Memory B cell (primary cell): Measurements from ENCODE around the gene KCND2.

Experiments
- ATAC-seq: fragments of 150-1000 bp; cut with Tn5 transposase; 2 replicates; pipeline ENCODE4 v1.10.0; 2021; ENCODE audit warnings: low read depth, mild to moderate bottlenecking, moderate library complexity
- DNase-seq, 2 donors: peaks; one replicate each; pipeline ENCODE4 v3.0.0; 2022; ENCODE audit warnings: low spot score in 2 of 2
- H3K27ac Mint-ChIP-seq: one replicate; pipeline ENCODE4 v1.8.0; 2022; ENCODE audit warnings: mild to moderate bottlenecking, moderate library complexity, mixed read lengths
- H3K27me3 Mint-ChIP-seq: one replicate; pipeline ENCODE4 v1.8.0; 2022; ENCODE audit warnings: mixed read lengths
- H3K36me3 Mint-ChIP-seq: one replicate; pipeline ENCODE4 v1.8.0; 2022; ENCODE audit warnings: mild to moderate bottlenecking, mixed read lengths
- H3K4me1 Mint-ChIP-seq: one replicate; pipeline ENCODE4 v1.8.0; 2022; ENCODE audit warnings: mixed read lengths
- H3K4me3 Mint-ChIP-seq: one replicate; pipeline ENCODE4 v1.8.0; 2022; ENCODE audit warnings: mild to moderate bottlenecking, moderate library complexity, mixed read lengths
- H3K9me3 Mint-ChIP-seq: one replicate; pipeline ENCODE4 v1.8.0; 2022; ENCODE audit warnings: mixed read lengths

Gene KCND2

DNA sequence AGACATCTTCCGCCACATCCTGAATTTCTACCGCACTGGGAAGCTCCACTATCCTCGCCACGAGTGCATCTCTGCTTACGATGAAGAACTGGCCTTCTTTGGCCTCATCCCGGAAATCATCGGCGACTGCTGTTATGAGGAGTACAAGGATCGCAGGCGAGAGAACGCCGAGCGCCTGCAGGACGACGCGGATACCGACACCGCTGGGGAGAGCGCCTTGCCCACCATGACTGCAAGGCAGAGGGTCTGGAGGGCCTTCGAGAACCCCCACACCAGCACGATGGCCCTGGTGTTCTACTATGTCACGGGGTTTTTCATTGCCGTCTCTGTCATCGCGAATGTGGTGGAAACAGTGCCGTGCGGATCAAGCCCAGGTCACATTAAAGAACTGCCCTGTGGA, 1.9 kb downstream of the KCND2 start:
- no peaks in the 10 kb centered on the region for H3K36me3 Mint-ChIP-seq
- H3K4me3 Mint-ChIP-seq, result no peak overlapping the region
- ATAC-seq (no peak), DNase-seq (no peak)
- H3K27ac Mint-ChIP-seq, result no peak overlapping the region
- H3K4me1 Mint-ChIP-seq, result no peaks in the 10 kb centered on the region
- peaks cover 2% of the 10 kb centered on the region for H3K27me3 Mint-ChIP-seq
- no peaks in the 10 kb centered on the region for H3K9me3 Mint-ChIP-seq

DNA sequence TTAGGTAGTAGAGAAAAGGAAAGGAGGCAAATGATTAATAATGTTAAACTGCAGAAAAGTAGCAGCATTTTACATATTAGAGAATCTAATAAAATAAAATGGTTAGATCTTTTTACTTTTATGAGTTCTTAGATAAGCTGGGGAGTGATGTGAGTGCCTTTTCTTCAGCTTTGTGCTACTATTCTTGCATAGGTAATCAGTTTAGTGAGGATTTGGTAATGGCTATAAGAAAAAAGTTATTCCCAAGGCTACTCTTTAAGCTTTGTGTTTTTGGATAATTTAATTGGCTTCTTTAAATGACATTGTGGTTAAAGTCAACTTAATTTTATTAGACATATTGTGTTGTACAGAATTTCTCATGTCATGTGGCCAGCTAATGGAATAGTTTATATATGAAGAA, 3.7 kb downstream of the KCND2 start:
- Mint-ChIP-seq H3K36me3 (no peaks in the 10 kb centered on the region), H3K4me1 (no peaks in the 10 kb centered on the region), H3K27ac (no peak overlapping the region), H3K9me3 (no peaks in the 10 kb centered on the region), H3K27me3 (peaks cover 2% of the 10 kb centered on the region), H3K4me3 (no peak overlapping the region)
- ATAC-seq, result no peak
- DNase-seq, result no peak

DNA sequence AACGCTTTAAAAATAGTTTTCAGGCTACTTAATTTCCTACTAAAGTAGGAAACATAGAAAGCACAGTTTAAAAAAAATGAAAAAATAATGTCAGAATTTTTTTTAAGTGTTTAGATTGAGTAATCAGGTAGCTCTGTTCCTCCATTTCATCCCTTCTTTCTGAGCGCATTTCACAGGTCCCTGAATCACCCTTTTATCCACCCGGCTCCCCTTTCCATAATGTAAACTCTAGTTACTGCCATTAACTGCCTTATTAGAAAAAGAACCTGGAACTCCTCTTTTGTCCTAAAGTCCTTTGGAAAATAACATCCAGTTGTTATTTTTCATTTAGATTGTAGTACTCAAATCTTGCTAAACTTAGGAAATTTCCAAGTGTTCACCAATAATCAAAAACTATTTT, 5.8 kb downstream of the KCND2 start:
- ATAC-seq (no peak), DNase-seq (no peak)
- Mint-ChIP-seq H3K9me3 (no peaks in the 10 kb centered on the region), H3K27me3 (no peaks in the 10 kb centered on the region), H3K27ac (no peak overlapping the region), H3K4me3 (no peak overlapping the region), H3K4me1 (no peaks in the 10 kb centered on the region), H3K36me3 (no peaks in the 10 kb centered on the region)

DNA sequence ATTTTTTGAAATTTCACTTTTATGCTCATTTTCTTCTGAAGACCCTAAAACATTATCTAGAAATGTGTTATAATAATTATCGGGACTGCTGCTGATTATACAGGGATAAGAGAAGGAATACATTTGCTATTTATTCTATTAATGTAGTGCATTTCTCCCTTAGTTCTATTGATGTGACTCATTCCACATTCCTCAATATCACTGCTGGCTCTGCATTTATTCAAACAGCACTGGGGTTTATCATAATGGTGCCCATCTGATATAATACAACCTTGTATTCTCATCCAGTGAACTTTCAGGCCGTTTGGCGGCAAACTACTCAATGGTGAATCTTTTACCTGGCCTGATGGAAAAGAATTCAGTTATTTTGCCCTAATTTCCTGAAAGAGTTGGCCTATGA, 7.8 kb downstream of the KCND2 start:
- Mint-ChIP-seq H3K4me1 (no peaks in the 10 kb centered on the region), H3K36me3 (no peaks in the 10 kb centered on the region), H3K9me3 (no peaks in the 10 kb centered on the region), H3K27ac (no peak overlapping the region), H3K4me3 (no peak overlapping the region), H3K27me3 (no peaks in the 10 kb centered on the region)
- ATAC-seq (no peak), DNase-seq (no peak)

DNA sequence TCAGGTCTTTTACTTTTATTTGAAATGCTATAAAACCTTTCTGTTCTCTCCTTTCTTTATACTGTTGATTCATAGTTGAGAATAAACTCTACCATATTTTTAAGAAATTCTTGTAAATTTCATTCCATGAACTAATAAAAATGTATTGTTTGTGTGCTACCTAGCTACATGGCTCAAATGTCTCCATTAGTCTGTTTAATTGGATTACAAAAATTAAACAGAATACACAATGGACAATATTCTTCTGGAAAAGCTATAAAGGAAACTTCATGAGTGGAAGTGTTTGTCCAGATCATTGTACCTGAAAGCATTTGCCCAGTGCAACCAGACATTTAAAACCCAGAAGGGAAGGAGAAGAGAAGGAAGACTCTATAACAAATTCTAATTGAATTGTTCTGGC, 20.1 kb downstream of the KCND2 start:
- Mint-ChIP-seq H3K4me3 (no peak overlapping the region), H3K4me1 (no peaks in the 10 kb centered on the region), H3K36me3 (no peaks in the 10 kb centered on the region), H3K9me3 (peaks cover 1% of the 10 kb centered on the region), H3K27ac (no peak overlapping the region), H3K27me3 (no peaks in the 10 kb centered on the region)
- ATAC-seq (no peak), DNase-seq (no peak)

DNA sequence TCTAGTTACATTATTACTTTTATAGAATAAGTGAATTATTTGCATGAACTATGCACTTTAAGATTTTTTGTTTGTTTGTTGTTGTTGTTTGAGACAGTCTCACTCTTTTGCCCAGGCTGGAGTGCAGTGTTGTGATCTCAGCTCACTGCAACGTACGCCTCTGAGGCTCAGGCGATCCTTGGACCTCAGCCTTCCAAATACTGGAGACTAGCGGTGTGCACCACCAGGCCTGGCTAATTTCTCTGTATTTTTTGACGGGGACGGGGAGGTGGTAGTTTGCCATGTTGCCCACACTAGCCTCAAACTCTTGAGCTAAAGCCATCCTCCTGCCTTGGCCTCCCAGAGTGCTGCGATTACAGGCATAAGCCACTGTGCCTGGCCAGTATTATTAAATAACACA, 29.2 kb downstream of the KCND2 start:
- Mint-ChIP-seq H3K9me3 (no peaks in the 10 kb centered on the region), H3K27me3 (no peaks in the 10 kb centered on the region), H3K4me1 (no peaks in the 10 kb centered on the region), H3K27ac (no peak overlapping the region), H3K4me3 (no peak overlapping the region), H3K36me3 (no peaks in the 10 kb centered on the region)
- no peak for DNase-seq
- ATAC-seq, result no peak

DNA sequence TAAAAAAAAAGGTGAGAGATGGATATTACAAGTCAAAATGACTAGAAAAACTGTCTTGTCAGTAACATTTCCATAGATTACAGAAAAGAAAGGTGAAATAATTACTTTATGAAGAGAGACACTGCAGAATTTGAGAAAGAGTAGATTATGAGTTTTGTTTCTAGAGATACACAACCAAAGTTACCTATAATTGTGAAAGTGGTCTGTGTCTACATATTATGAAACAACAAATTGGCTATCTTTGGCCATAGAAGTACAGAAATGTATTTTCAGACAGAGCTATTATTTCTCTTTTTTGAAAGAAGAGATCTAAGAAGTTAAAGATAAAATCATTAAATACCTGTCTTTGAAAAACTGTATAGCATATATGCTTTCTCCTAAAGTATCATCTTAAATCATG, 30.1 kb downstream of the KCND2 start:
- ATAC-seq (no peak), DNase-seq (no peak)
- no peaks in the 10 kb centered on the region for H3K27me3 Mint-ChIP-seq
- no peak overlapping the region for H3K27ac Mint-ChIP-seq
- no peaks in the 10 kb centered on the region for H3K36me3 Mint-ChIP-seq
- no peaks in the 10 kb centered on the region for H3K4me1 Mint-ChIP-seq
- no peak overlapping the region for H3K4me3 Mint-ChIP-seq
- H3K9me3 Mint-ChIP-seq, result no peaks in the 10 kb centered on the region

DNA sequence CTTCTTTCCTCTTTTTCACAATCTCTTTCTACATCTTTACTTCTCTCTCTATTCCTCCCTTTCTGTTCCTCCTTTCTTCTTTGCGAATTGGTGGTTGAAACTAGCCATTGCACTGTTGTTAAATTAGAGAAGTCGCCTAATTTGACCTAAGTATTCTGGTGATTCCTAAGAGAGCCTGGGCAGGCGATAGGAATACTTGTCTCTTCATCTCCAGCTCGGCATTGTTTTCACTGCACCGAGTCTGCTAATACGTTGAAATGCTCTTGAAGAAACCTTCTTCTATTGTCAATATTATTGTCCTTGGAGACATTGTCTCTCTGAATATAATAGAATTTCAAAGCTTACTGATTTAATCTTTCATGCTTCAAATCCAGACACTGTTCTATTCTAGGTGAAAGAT, 31.7 kb downstream of the KCND2 start:
- no peak for ATAC-seq
- Mint-ChIP-seq H3K4me3 (no peak overlapping the region), H3K4me1 (no peaks in the 10 kb centered on the region), H3K27ac (no peak overlapping the region), H3K9me3 (no peaks in the 10 kb centered on the region), H3K27me3 (no peaks in the 10 kb centered on the region), H3K36me3 (no peaks in the 10 kb centered on the region)
- no peak for DNase-seq

DNA sequence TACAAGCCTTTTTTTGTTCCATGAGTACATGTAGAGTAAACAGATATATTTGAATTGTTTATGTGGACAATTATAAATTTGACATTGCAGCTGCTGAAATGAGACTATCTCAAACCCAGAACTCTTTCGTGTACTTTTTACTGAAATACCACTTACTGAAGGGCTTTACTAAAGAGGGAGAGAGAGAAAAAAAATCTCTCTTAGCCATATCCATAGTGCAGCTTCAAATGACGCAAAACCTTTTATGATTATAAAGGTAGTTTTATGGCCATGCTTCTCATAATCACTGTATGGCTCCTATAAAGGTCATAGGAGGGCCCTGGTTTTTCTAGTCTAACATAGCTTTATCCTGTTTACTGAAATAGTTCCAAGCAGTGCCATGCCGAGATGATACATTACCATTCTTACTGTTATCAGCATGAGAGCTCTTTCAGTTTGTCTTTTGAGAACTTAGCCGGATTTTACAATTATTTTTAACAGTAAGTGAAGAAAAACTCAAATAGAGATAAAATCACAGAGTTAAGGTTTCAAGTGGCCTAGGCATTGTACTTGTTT, 35.1 kb downstream of the KCND2 start:
- no peaks in the 10 kb centered on the region for H3K4me1 Mint-ChIP-seq
- DNase-seq (no peak), ATAC-seq (no peak)
- H3K27me3 Mint-ChIP-seq, result no peaks in the 10 kb centered on the region
- H3K4me3 Mint-ChIP-seq, result no peak overlapping the region
- H3K27ac Mint-ChIP-seq, result no peak overlapping the region
- no peaks in the 10 kb centered on the region for H3K36me3 Mint-ChIP-seq
- H3K9me3 Mint-ChIP-seq, result no peaks in the 10 kb centered on the region

DNA sequence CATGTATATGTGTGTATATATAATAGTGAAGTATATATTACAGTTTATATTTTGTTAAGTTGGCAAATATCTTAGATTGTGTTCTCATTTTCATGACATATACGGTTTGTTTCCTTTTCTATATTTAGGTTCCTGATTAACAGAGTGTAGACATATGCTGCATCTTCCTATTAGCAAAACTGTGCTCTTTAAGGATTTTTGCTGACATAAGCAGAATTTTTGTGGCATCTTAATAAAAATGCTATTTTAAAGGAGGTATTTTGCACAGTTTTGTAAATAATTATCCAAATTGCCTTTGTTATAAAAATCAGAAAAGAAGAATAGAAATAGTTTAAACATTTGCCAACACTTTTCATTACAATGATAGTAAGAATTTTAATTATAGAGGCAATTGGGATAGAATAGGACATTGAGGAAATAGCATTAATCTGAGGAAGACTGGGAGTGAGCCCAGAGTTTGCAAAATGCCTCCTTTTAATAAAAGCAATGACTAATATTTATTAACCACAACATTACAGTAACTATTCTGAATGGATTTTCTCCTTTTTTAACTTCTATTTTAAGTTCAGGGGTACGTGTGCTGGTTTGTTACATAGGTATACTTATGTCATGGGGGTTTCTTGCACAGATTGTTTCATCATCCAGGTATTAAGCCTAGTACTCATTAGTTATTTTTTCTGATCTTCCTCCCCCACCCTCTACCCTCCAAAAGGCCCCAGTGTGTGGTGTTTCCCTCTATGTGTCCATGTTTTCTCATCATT, 38.2 kb downstream of the KCND2 start:
- no peaks in the 10 kb centered on the region for H3K27me3 Mint-ChIP-seq
- H3K27ac Mint-ChIP-seq, result no peak overlapping the region
- no peaks in the 10 kb centered on the region for H3K36me3 Mint-ChIP-seq
- H3K4me1 Mint-ChIP-seq, result no peaks in the 10 kb centered on the region
- H3K4me3 Mint-ChIP-seq, result no peak overlapping the region
- H3K9me3 Mint-ChIP-seq, result no peaks in the 10 kb centered on the region
- DNase-seq (no peak), ATAC-seq (no peak)

DNA sequence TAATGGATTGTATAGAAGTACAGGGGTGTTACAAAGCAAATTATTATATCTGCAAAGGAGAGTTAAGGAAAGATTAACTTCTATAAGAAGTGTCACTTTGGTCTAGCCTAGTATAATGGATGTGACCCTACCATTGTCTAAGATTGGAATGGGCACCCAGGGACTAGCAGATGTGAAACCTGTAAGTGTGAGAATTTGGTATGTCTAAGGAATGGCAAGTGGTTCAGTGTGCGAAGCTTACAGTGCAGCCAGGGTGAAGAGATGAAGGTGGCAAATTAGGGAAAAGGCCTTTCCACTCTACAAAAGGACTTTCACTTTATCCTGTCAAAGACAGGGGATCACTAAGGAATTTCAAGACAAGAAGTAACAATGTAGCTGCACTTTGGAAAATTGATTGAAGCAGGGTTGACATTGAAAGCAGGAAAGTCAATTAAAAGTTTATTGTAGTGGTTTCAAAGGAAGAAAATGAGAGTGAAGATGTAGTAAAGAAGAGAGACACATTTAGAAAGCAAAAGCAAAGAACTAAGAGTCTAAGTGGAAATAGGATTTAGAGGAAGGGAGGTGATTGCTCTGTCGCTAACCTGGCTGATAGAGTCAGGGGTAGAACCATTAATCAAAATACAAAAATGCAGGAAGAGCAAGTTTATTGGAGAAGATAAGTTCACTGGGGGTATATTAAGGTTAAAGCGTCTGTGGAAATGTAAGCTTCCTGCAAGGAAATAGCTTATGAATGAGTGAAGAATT, 47.4 kb downstream of the KCND2 start:
- H3K36me3 Mint-ChIP-seq, result no peaks in the 10 kb centered on the region

DNA sequence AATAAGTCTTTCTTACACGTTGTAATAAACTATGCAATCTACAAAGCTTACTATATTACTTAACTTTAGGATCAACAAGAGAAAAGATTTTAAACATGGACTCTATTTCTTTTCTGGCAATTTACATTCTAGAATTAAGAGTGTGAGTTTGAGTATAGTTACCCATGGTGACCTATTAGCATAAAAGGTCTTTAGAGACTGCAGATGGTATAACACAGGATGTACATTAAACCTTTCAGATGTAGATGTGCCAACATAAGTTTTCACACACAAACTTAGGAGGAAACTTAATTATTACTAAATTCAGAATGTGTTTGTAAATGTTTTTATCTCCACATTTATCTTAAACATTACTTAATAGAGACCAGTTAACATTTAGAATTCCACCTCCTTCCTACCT, 54.1 kb downstream of the KCND2 start:
- H3K27ac Mint-ChIP-seq, result no peak overlapping the region
- H3K4me1 Mint-ChIP-seq, result no peaks in the 10 kb centered on the region
- no peaks in the 10 kb centered on the region for H3K36me3 Mint-ChIP-seq
- no peak overlapping the region for H3K4me3 Mint-ChIP-seq
- peaks cover 4% of the 10 kb centered on the region for H3K9me3 Mint-ChIP-seq
- DNase-seq, result no peak
- no peak for ATAC-seq
- no peaks in the 10 kb centered on the region for H3K27me3 Mint-ChIP-seq

More for the DNA sequence above, 47.4 kb downstream of the KCND2 start:
- no peak for DNase-seq
- no peaks in the 10 kb centered on the region for H3K27me3 Mint-ChIP-seq
- no peak overlapping the region for H3K4me3 Mint-ChIP-seq
- no peaks in the 10 kb centered on the region for H3K4me1 Mint-ChIP-seq
- no peak overlapping the region for H3K27ac Mint-ChIP-seq
- peaks cover 1% of the 10 kb centered on the region for H3K9me3 Mint-ChIP-seq
- no peak for ATAC-seq

DNA sequence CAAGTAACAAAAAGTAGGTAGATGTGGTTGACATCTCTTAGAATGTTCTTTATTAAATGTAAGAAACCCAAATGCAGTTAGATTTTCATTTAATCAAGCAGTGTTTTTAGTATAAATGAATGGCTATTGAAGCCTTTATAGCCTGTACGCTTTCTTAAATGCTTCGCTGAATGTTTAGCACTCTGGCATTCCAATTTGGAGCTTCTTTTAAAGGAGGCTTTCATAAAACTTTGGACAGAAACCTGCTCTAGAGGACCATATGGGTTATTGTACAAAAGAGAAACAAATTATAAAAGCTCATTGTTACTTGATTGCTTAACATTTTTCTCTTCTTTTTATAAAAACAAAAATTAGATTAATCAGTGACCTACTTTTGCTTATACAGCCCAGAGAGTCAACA, 59.5 kb downstream of the KCND2 start:
- Mint-ChIP-seq H3K36me3 (no peaks in the 10 kb centered on the region), H3K9me3 (peaks cover 2% of the 10 kb centered on the region), H3K4me3 (no peak overlapping the region), H3K27ac (no peak overlapping the region), H3K27me3 (no peaks in the 10 kb centered on the region), H3K4me1 (no peaks in the 10 kb centered on the region)
- no peak for ATAC-seq
- DNase-seq, result no peak

DNA sequence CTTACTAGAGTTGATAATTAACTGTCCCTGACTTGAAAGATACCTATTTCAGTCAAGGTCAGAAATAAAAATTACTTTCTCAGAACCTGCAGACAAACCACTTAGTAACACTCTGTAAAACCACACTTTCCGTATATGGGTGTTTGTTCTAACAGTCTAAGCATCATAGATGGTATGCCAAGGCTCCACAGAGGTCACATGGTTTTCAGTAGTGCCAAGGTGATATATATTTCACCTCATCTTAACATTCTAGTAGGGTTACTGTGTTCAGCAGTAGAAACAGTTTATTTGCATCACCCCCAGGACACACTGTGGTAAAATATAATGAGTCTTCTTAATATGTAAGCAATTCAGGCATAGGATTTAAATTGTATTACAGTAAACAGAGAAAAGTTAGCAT, 61.5 kb downstream of the KCND2 start:
- Mint-ChIP-seq H3K9me3 (peaks cover 2% of the 10 kb centered on the region), H3K27ac (no peak overlapping the region), H3K4me1 (no peaks in the 10 kb centered on the region), H3K36me3 (no peaks in the 10 kb centered on the region), H3K27me3 (no peaks in the 10 kb centered on the region), H3K4me3 (no peak overlapping the region)
- DNase-seq (no peak), ATAC-seq (no peak)
